HEK293T (cell line): ENCODE data around the gene LIPH.

ENCODE experiments used
- ARNT ChIP-seq: fragments of 450-650 bp; IDR thresholded peaks from 2 replicates; pipeline ENCODE4 v1.6.1; 2017; ENCODE audit warnings: mild to moderate bottlenecking
- CTBP1 ChIP-seq: fragments of 450-650 bp; IDR thresholded peaks from 2 replicates; pipeline ENCODE4 v1.6.1; 2016; ENCODE audit warnings: borderline replicate concordance
- ELF4 ChIP-seq: fragments of 450-650 bp; IDR thresholded peaks from 2 replicates; pipeline ENCODE4 v1.6.1; 2017; ENCODE audit warnings: antibody characterized with exemption
- NFRKB ChIP-seq: fragments of 450-650 bp; IDR thresholded peaks from 2 replicates; pipeline ENCODE4 v1.6.1; 2016; ENCODE audit warnings: mild to moderate bottlenecking, moderate library complexity
- SP1 ChIP-seq: fragments of 450-650 bp; IDR thresholded peaks from 2 replicates; pipeline ENCODE4 v1.6.1; 2017
- TARDBP ChIP-seq: fragments of 450-650 bp; IDR thresholded peaks from 2 replicates; pipeline ENCODE4 v1.6.1; 2016

GRCh38 chr3:185584686-185585085, 32.3 kb upstream of the LIPH start:
- TF ChIP-seq NFRKB (no peak), TARDBP (no peak), ARNT (no peak), ELF4 (no peak), CTBP1 (no peak), SP1 (no peak)
